Tibial nerve (tissue), 4 donors: ENCODE data around the gene PECR. TPM values are rescaled to one million over a fixed set of nuclear protein-coding genes. Genes with fewer than 3 reads are reported as not detected.

Experiments
- DNase-seq, 2 donors: peaks; one replicate each; pipeline ENCODE4 v3.0.0-alpha.2; 2019; ENCODE audit warnings: low spot score in 2 of 2
- H3K27ac ChIP-seq, 4 donors: fragments of 200-600 bp; sonication (generic) in 3 of 4; one replicate each; pipeline ENCODE4 v1.5.1; 2017 to 2019; ENCODE audit warnings: mild to moderate bottlenecking in 1 of 4
- H3K27me3 ChIP-seq, 2 donors: fragments of 200-600 bp; sonication (generic) in 1 of 2; one replicate each; pipeline versions ENCODE4 v1.5.1 to v1.6.0; 2017 to 2019
- H3K36me3 ChIP-seq, 3 donors: fragments of 200-600 bp; sonication (generic); one replicate each; pipeline ENCODE4 v1.5.1; 2018 to 2019
- H3K4me1 ChIP-seq, 4 donors: fragments of 200-600 bp; sonication (generic) in 3 of 4; one replicate each; pipeline ENCODE4 v1.5.1; 2017 to 2019
- H3K4me3 ChIP-seq, 4 donors: fragments of 200-600 bp; sonication (generic) in 3 of 4; one replicate each; pipeline ENCODE4 v1.5.1; 2017 to 2019; ENCODE audit warnings: mild to moderate bottlenecking in 1 of 4, moderate library complexity in 1 of 4
- H3K9me3 ChIP-seq, 4 donors: fragments of 200-600 bp; sonication (generic) in 3 of 4; one replicate each; pipeline ENCODE4 v1.5.1; 2017 to 2019
- CTCF ChIP-seq, 5 experiments: fragments of 200-600 bp in 3 of 5; fragments of 450-650 bp in 2 of 5; sonication (generic) in 3 of 5; IDR thresholded peaks; one replicate each; pipeline ENCODE4 v1.5.1; 2016 to 2019; ENCODE audit warnings: antibody characterized with exemption in 5 of 5, mild to moderate bottlenecking in 3 of 5, moderate library complexity in 2 of 5
- EP300 ChIP-seq, 2 donors: sonication (generic); formaldehyde crosslinking; IDR thresholded peaks; one replicate each; pipeline ENCODE4 v1.6.1; 2017; ENCODE audit warnings: antibody characterized with exemption in 2 of 2, mild to moderate bottlenecking in 1 of 2
- POLR2A ChIP-seq, 2 donors: fragments of 450-650 bp; IDR thresholded peaks; one replicate each; pipeline ENCODE4 v1.6.1; 2017; ENCODE audit warnings: antibody characterized with exemption in 2 of 2, mild to moderate bottlenecking in 2 of 2, moderate library complexity in 2 of 2
- WGBS, 2 donors: methylation state at CpG; one replicate each; pipeline ENCODE4 v1.1.5; 2018; 5-methylcytosine and 5-hydroxymethylcytosine counted together
- total RNA-seq, 4 donors: library from RNA; depleted of rRNA; stranded (reverse); fragments of >200 nt; gene quantifications; one replicate each; pipeline ENCODE4 v1.1.0, GENCODE V29; 2016

Gene PECR
- total RNA-seq, 4 donors from 2014 or later: 12.7 to 18.8 (median 16.0) TPM

GRCh38 chr2:216056739-216057138 lies 24.9 kb downstream of the PECR start:
- Histone ChIP-seq H3K4me3 (no peak overlapping the region), H3K27me3 (no peaks in the 10 kb centered on the region), H3K9me3 (no peaks in the 10 kb centered on the region), H3K27ac (peak overlapping the region in 1 of 4 donors; percentile 76), H3K4me1 (peaks cover 0 to 6% (median 2%) of the 10 kb centered on the region in 4 donors), H3K36me3 (peaks cover 0 to 15% (median 0%) of the 10 kb centered on the region in 3 donors)
- TF ChIP-seq EP300 (IDR thresholded peaks at IDR 0.05): no peak
- WGBS, 2 donors: 53 to 61% methylated on average over 3 of the region's 3 CpGs
- DNase-seq: no peak

GRCh38 chr2:216055680-216056079 lies 25.9 kb downstream of the PECR start:
- no peaks in the 10 kb centered on the region for H3K27me3 ChIP-seq
- TF ChIP-seq EP300 (IDR thresholded peaks at IDR 0.05): no peak
- TF ChIP-seq CTCF (IDR thresholded peaks at IDR 0.05): no peak
- TF ChIP-seq POLR2A (IDR thresholded peaks at IDR 0.05): no peak
- H3K36me3 ChIP-seq: peaks cover 0 to 19% (median 2%) of the 10 kb centered on the region in 3 donors
- H3K4me1 ChIP-seq: peaks cover 0 to 6% (median 2%) of the 10 kb centered on the region in 4 donors
- H3K4me3 ChIP-seq: no peak overlapping the region
- WGBS, 2 donors: 76 to 78% methylated on average over 4 of the region's 4 CpGs
- H3K9me3 ChIP-seq: no peaks in the 10 kb centered on the region
- H3K27ac ChIP-seq: no peak overlapping the region
- DNase-seq: no peak

GRCh38 chr2:216052420-216052819 lies 29.2 kb downstream of the PECR start:
- Histone ChIP-seq H3K9me3 (no peaks in the 10 kb centered on the region), H3K36me3 (peaks cover 0 to 15% (median 2%) of the 10 kb centered on the region in 3 donors), H3K4me3 (no peak overlapping the region), H3K27me3 (no peaks in the 10 kb centered on the region), H3K27ac (no peak overlapping the region), H3K4me1 (no peaks in the 10 kb centered on the region)
- 96 to 97% methylated on average over 2 of the region's 2 CpGs for WGBS, 2 donors
- TF ChIP-seq CTCF (IDR thresholded peaks at IDR 0.05) (no peak), EP300 (IDR thresholded peaks at IDR 0.05) (no peak), POLR2A (IDR thresholded peaks at IDR 0.05) (no peak)
- DNase-seq: no peak

GRCh38 chr2:216051350-216051749 lies 30.3 kb downstream of the PECR start:
- H3K4me3 ChIP-seq: no peak overlapping the region
- TF ChIP-seq CTCF (IDR thresholded peaks at IDR 0.05) (no peak), POLR2A (IDR thresholded peaks at IDR 0.05) (no peak), EP300 (IDR thresholded peaks at IDR 0.05) (no peak)
- 85 to 88% methylated on average over 3 of the region's 3 CpGs for WGBS, 2 donors

GRCh38 chr2:216049452-216049851 lies 32.2 kb downstream of the PECR start:
- 61 to 62% methylated on average over 2 of the region's 2 CpGs for WGBS, 2 donors
- Histone ChIP-seq H3K27me3 (no peaks in the 10 kb centered on the region), H3K9me3 (no peaks in the 10 kb centered on the region), H3K27ac (no peak overlapping the region), H3K36me3 (peaks cover 0 to 17% (median 2%) of the 10 kb centered on the region in 3 donors), H3K4me1 (no peaks in the 10 kb centered on the region), H3K4me3 (no peak overlapping the region)
- no peak for DNase-seq
- TF ChIP-seq EP300 (IDR thresholded peaks at IDR 0.05) (no peak), CTCF (IDR thresholded peaks at IDR 0.05) (no peak), POLR2A (IDR thresholded peaks at IDR 0.05) (no peak)

More at GRCh38 chr2:216051350-216051749, 30.3 kb downstream of the PECR start:
- no peaks in the 10 kb centered on the region for H3K27me3 ChIP-seq
- peaks cover 0 to 15% (median 2%) of the 10 kb centered on the region in 3 donors for H3K36me3 ChIP-seq
- H3K4me1 ChIP-seq: no peaks in the 10 kb centered on the region
- H3K27ac ChIP-seq: no peak overlapping the region
- no peak for DNase-seq
- no peaks in the 10 kb centered on the region for H3K9me3 ChIP-seq

GRCh38 chr2:216047397-216047796 lies 34.2 kb downstream of the PECR start:
- peaks cover 0 to 32% (median 2%) of the 10 kb centered on the region in 3 donors for H3K36me3 ChIP-seq
- H3K4me1 ChIP-seq: no peaks in the 10 kb centered on the region
- H3K27me3 ChIP-seq: no peaks in the 10 kb centered on the region
- 73 to 74% methylated on average over 2 of the region's 2 CpGs for WGBS, 2 donors
- no peak overlapping the region for H3K27ac ChIP-seq
- no peak for DNase-seq
- H3K9me3 ChIP-seq: no peaks in the 10 kb centered on the region
- H3K4me3 ChIP-seq: no peak overlapping the region
- no peak for TF ChIP-seq POLR2A (IDR thresholded peaks at IDR 0.05)
- TF ChIP-seq EP300 (IDR thresholded peaks at IDR 0.05): no peak
